ENCODE data around the gene YARS1.

YARS1 gene

DNA sequence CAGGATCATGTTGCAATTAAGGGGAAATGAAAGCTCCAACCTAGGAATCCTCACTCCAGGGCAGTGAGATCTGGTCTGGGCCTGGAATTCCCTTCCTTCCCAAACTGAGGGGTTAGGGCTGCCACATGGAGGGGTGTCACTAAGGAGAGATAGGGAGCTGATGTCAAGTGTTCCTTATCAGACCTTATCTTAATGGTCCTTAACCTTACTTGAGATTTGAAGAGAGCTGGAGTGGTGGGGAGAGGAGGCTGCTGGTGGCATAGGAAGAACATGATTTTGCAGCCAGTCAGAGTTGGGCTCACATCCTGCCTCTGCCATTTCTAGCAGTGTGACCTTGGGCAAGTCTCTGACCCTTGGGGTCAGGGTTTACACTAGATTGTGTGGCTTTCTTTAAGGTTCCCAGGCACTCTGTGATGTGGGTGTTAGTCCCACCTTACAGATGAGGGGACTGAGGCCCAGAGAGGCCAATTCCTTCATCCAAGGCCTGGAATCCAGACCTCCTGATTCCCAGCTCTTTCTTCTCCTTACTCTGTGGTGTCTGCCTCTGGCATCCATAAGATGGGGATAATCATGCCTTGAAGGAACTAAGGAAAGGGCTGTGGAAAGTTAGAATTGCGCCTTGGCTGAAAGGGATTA, 58.2 kb downstream of the YARS1 start:
- no peak for TF ChIP-seq POLR2A (IDR thresholded peaks at IDR 0.05; ENCODE audit: low read length)
- no peak for TF ChIP-seq GATA1 (IDR thresholded peaks at IDR 0.05; ENCODE audit: low read depth, low read length)
- DNase-seq, result peak in 1 of 2 experiments; percentile 32

DNA sequence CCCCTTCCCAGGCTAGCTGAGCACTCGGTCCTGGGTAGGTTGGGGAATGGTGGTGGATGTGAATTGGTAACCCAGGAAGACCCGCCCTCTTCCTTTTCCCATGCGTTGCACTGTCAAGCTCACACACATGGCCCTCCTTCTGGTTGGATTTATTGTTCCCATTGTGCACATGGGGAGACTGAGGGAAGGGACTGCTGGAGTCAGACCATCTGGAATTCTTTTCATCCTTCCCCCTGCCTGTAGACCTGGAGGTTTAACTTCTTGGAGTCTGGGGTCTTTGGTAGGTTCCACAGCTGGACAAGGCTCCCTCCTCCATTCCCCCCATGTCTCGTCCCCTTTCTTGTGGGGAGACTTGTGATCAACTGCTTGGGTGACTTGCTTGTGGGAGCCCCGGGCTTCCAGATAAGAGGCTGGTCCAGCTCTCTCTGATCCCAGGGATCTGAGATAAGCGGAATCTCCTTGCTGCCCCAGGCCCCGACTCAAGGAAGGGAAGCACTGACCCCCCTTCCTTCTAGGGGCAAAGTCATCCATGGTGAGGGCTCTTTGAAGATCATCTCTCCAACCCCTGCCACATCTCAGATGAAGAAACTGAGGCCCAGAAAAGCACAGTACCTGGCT, 58.9 kb downstream of the YARS1 start:
- DNase-seq, result peak; percentile 27 to 32
- TF ChIP-seq POLR2A (IDR thresholded peaks at IDR 0.05; ENCODE audit: low read length), result no peak
- TF ChIP-seq GATA1 (IDR thresholded peaks at IDR 0.05; ENCODE audit: low read depth, low read length), result no peak

DNA sequence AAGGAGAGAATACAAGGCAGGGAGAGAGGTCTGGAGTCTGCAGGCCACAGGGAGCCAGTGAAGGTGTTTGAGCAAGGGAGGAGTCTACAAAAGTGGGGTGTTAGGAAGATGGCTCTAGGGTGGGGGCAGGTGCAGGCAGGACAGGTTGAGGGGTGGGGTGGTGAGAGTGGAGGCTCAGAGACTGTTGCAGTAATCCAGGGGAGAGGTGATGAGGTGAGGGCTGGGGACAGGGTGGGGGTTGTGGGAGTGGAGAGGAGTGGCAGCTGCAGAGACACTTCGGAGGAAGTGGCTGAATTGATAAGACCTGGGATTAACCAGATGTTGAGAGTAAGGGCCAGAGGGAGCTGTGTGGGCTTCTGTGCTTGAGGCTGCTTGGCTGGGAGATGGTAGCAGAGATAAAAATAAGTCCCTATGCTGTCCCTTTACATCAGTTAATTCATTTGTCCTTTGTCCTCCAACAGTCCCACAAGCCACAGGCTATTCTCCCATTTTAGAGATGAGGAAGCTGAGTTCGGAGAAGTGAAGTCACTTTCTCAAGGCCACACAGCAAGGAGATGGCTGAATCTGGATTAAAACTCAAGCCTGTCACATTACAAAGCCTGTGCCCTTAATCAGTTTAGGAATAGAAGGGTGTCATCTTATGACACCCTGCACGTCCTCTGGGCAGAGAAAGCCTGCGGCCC, 59.8 kb downstream of the YARS1 start:
- TF ChIP-seq GATA1 (IDR thresholded peaks at IDR 0.05; ENCODE audit: low read depth, low read length), result no peak
- TF ChIP-seq POLR2A (IDR thresholded peaks at IDR 0.05; ENCODE audit: low read length), result peak; percentile 28
- peak; percentile 64 to 84 for DNase-seq

DNA sequence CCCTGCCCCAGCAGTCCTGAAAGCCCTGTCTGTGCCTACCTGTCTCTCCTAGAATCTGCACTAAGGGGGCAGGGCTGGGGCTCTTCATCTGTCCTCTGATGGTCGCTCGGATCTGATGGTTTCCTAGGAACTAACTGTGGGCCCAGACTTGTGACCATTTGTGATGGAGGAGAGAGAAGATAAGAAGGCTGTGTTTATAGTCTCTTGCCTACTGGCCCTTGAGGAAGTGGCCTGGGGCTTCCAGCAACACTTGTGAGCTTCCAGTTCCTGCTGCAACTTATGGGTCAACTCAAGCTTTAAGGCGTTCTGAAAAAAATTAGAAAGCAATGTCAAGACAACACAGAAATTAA, 61.4 kb downstream of the YARS1 start:
- DNase-seq, result peak; percentile 53 to 74

DNA sequence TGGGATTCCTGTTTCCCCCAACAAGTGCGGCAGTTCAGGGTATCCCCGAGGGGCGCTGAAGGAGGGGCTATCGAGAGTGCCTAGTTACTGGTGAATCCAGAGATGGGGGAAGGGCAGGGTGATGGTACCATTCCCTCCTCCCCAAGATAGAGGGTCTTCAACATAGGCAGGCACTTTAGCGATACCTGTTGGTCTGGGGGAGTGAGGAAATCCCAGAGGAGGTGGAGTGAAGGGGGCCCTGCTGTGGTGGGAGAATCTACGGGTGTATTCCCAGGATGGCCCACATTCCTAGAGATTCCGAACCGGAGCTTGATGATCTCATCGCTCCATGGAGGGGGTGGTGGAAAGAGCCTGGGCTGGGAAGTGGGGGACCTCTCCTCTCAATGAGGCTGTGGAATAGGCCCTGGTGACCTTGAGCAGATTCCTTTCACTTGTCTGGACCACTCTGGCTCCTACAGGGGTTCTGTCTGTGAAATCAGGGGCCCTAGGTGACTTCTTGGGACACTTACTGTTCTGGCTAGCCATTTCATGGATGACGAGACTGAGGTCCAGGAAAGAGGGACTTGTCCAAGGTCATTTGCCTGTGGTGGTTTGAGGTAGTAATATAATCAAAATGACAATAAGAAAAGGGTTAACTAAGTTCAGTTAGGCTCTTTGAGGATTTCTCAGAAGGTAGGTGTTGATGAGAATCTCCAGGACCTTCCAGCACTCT, 61.9 kb downstream of the YARS1 start:
- TF ChIP-seq POLR2A (IDR thresholded peaks at IDR 0.05; ENCODE audit: low read length) (no peak), GATA1 (IDR thresholded peaks at IDR 0.05; ENCODE audit: low read depth, low read length) (no peak)
- DNase-seq, result peak in 1 of 2 experiments; percentile 42

More for the DNA sequence above, 61.4 kb downstream of the YARS1 start:
- peak; percentile 43 for TF ChIP-seq POLR2A (IDR thresholded peaks at IDR 0.05; ENCODE audit: low read length)
- TF ChIP-seq GATA1 (IDR thresholded peaks at IDR 0.05; ENCODE audit: low read depth, low read length), result no peak

DNA sequence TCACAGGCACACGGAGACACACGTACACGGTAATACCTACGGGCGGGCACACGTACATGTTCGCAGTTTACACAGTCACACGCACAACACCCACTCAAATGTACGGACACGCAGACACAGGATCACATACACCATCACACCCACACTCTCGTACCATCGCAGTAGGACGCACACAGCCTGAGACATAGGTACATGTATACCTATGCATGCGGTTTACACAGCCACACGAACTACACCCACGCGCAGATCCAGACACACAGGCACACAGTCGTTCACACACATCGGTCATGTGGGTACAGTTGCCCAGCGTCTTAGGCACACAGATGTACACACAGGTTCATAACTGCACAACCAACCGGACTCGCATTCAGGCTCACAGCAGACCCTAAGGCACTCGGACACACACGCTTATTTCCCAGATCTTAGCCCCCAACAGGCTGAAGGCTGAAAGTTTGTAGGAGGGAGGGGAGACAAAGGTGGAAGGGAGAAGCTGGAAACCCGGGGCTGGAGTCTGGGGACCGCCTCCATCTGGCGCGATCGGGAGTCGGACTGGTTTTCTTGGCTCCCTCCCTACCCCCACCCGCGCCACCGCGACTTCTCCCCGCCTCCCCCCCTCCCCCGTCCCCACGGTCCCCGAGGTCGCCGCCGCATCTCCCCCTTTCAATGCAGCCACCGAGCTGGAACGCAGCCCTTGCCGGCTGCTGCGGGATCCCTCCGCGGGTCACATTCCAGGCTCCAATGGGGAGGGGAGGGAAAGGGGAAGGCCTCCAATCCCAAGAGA, 62.7 kb downstream of the YARS1 start:
- peak; percentile 56 to 67 for DNase-seq
- TF ChIP-seq POLR2A (IDR thresholded peaks at IDR 0.05; ENCODE audit: low read length) (peak; percentile 48), GATA1 (IDR thresholded peaks at IDR 0.05; ENCODE audit: low read depth, low read length) (no peak)

DNA sequence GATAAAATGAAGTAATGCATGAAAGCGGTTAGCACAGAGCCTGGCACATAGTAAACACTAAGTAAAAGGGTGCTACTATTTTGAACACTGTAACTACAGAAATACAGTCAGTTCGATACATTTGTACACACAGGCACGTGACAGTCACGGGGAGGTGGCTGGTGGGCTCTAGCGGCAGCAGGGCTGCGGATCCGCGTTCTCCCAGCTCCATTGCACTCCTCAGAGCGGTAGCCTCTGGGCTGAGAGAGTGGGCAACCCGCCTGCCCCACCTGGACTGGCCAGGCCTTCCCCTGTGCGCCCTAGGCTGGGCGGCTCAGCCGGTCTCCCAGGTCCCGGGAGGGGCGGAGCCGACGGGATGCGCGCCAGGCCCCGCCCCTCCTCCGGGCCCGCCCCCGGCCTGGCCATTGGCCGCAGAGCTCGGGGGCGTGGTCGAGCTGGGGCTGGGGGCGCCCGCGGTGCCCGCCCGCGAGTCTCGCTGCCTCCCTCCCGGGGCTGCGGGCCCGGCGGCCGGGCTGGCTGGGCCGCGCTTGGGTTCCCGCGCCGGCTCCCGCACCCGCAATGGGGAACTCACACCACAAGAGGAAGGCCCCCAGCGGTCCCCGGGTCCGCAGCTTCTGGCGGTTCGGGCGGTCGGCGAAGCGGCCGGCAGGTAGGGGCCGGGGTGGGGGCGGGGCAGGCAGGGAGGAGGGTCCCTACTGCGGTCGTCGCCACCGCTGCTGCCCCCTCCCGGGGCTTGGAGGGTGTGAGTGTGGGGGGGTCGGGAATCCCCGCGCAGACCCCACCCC, 63.4 kb downstream of the YARS1 start:
- DNase-seq, result peak; percentile 78 to 86
- TF ChIP-seq GATA1 (IDR thresholded peaks at IDR 0.05; ENCODE audit: low read depth, low read length), result no peak
- no peak for TF ChIP-seq POLR2A (IDR thresholded peaks at IDR 0.05; ENCODE audit: low read length)

DNA sequence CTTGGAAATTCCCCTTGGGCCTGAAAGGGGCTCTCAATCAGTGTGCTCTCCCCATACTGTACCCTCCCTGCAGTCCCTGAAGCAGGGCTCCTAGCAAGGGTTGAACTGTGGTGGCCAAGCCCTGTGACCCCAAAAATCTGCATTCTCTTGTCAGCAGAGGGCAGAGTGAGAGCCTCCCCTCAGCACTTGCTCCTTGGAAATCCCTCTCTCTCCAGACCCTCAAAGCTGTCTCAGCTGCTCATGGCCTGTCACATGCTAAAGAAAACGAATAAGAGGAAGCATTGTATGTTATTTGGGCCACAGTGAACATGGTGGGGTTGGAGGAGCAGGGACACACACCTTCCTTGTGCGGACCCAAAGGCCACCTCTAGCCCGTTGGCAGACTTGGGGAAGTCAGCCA, 67.4 kb downstream of the YARS1 start:
- DNase-seq, result no peak
- TF ChIP-seq GATA1 (IDR thresholded peaks at IDR 0.05; ENCODE audit: low read depth, low read length), result no peak
- no peak for TF ChIP-seq POLR2A (IDR thresholded peaks at IDR 0.05; ENCODE audit: low read length)

DNA sequence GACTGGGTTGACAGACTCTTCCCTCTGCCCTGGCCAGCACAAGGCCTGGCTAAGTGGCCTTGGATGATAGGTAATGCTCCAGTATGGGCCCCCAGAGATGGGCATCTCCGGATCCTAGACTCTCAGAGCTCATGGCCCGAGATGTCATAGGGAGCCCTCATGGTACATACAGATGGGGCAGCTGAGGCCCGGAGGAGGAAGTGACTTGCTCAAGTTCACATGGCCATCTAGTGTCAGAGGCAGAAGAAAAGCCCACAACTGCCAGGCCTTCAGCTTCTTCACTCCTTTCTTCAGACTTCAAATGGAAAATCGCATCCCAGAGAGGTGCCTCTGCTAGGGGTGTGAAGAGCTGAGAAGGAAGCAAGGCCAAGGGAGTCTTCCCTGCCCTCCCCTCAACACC, 67.8 kb downstream of the YARS1 start:
- no peak for DNase-seq
- TF ChIP-seq POLR2A (IDR thresholded peaks at IDR 0.05; ENCODE audit: low read length) (no peak), GATA1 (IDR thresholded peaks at IDR 0.05; ENCODE audit: low read depth, low read length) (no peak)

DNA sequence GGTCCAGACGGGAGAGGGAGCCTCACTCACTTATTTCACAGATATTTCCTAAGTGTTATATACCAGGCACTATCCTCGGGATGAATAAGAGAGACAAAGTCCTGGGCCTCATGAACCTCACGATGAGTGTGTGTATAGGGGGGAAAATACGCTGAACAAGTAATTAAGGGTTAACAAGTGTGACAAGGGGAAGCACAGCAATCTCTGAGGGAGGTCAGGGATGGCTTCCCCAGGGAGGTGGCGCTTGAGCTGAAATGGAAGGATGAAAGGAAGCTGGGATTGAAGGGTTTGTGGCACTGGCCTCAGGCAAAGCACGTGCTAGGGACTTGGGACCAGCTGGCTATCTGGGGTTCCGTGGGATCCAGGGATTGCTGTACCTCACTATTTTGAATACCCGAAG, 68.2 kb downstream of the YARS1 start:
- TF ChIP-seq GATA1 (IDR thresholded peaks at IDR 0.05; ENCODE audit: low read depth, low read length) (no peak), POLR2A (IDR thresholded peaks at IDR 0.05; ENCODE audit: low read length) (no peak)

DNA sequence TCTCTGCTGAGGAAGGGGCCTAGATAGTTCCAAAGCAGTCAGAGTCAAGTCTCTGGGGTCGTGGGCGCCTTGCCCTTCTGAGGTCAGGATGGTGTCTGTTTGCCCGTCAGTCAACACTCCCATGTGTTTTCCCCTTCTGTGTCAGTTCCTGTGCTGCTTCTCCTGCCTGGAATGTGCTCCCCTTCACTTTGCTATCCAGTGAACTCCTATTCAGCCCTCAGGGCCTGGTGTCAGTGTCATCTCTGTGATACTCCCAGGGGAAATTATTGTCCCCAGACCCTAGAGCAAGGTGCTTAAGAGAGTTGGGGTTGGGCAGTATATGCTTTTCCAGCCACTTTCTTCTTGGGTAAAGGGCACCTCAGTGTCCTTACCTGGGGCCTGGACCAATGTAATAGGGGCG, 68.8 kb downstream of the YARS1 start:
- DNase-seq, result no peak
- TF ChIP-seq GATA1 (IDR thresholded peaks at IDR 0.05; ENCODE audit: low read depth, low read length) (no peak), POLR2A (IDR thresholded peaks at IDR 0.05; ENCODE audit: low read length) (no peak)

More for the DNA sequence above, 68.2 kb downstream of the YARS1 start:
- DNase-seq, result no peak

DNA sequence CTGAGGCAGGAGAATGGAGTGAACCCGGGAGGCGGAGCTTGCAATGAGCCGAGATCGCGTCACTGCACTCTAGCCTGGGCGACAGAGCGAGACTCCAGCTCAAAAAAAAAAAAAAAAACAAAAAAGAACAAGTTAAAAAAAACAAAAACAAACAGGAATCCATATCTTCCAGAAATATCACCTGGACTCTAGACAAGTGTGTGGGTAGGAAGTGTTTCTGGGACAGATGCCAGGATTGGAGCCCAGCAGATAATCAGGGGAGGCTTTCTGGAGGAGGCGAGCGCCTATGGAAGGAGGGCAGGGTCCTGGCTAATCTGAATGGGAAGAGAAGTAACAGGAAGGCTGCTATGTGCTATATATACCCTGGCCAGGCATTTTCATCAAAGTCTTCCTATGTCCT, 71.0 kb downstream of the YARS1 start:
- TF ChIP-seq POLR2A (IDR thresholded peaks at IDR 0.05; ENCODE audit: low read length) (no peak), GATA1 (IDR thresholded peaks at IDR 0.05; ENCODE audit: low read depth, low read length) (no peak)
- DNase-seq, result no peak

DNA sequence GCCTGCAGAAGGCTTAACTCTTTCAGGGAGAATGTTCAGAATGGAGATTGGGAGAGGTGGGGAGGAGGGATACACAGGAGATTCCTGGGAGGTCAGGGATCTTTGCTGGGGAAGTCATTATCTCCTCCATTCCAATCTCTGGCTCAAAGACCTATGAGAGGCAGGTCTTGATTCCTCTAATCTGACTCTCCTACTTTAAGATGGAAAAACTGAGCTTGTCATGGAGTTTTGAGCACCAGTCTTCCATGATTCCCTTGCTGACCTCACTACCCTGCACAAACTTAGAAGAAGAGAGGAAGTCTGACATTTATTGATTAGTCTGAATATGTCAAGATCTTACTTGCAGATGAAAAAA, 73.1 kb downstream of the YARS1 start:
- no peak for DNase-seq
- TF ChIP-seq POLR2A (IDR thresholded peaks at IDR 0.05; ENCODE audit: low read length), result no peak
- TF ChIP-seq GATA1 (IDR thresholded peaks at IDR 0.05; ENCODE audit: low read depth, low read length), result no peak
